Measurements from ENCODE around the gene PPM1H.

PPM1H gene

DNA sequence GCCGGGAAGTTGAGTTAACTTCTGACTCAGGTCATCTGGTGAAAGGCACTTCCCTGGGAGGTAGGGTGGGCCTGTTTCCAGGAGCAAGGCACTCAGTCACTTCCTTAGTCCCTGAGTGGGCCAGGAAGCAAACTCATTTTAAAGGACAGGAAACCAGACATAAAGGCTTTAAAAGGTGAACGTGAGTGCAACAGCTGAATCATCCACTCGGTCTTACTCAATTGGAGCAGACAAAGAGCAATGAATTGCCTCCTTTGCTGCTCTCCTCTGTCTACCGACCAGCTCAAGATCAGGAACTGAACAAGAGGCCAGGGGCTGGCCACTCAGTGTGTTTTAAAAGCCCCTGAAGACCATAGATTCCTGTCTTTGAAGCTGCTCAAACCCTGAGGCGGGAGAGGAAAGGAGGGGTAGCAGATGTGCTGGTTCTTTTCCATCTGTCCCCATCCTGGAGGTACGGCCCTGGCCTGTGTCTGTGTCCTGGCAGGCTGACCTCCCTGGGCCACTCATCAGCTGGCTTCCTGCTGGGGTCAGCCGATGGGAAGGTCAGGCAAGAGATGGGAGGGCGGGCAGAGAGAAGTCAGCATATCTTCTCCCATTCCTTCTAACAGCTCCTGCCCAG lies 148.9 kb downstream of the PPM1H start:
- H3K18ac ChIP-seq (ENCODE audit: low read length), result no peak overlapping the region
- H4K8ac ChIP-seq (ENCODE audit: low read depth, low read length), result no peak overlapping the region
- H2AK5ac ChIP-seq (ENCODE audit: low read length), result peak overlapping the region; percentile 71
- DNase-seq, result no peak
- peak overlapping the region; percentile 25 for H2BK5ac ChIP-seq (ENCODE audit: low read length)
- WGBS (ENCODE audit: extremely low coverage, insufficient coverage, low lambda C conversion rate), result no CpG with 5 or more reads among the region's 8 CpGs
- no peak overlapping the region for H2BK15ac ChIP-seq (replicated peaks; ENCODE audit: low read depth)
- no peak overlapping the region for H3K4me3 ChIP-seq (ENCODE audit: low read length)
- H4K5ac ChIP-seq (ENCODE audit: low read length), result peak overlapping the region; percentile 68
- H3K36me3 ChIP-seq (ENCODE audit: control insufficient read depth, insufficient read depth, low read length), result no peaks in the 10 kb centered on the region
- H3K79me1 ChIP-seq (ENCODE audit: low read length), result peaks cover 3% of the 10 kb centered on the region
- peak overlapping the region; percentile 17 for H3K9ac ChIP-seq (ENCODE audit: low read length)
- no peaks in the 10 kb centered on the region for H3K27me3 ChIP-seq (ENCODE audit: insufficient read depth, low read length, poor library complexity)
- no peaks in the 10 kb centered on the region for H3K79me2 ChIP-seq (ENCODE audit: control insufficient read depth, insufficient read depth, low read length)
- peak overlapping the region; percentile 69 for H3K56ac ChIP-seq (ENCODE audit: low read length)
- H3K4me2 ChIP-seq (ENCODE audit: low read length), result no peak overlapping the region
- H3K4me1 ChIP-seq (ENCODE audit: control insufficient read depth, low read depth, low read length), result peaks cover 8% of the 10 kb centered on the region
- H3K27ac ChIP-seq (ENCODE audit: low read depth, low read length), result peak overlapping the region; percentile 36
- no peak overlapping the region for H3K4ac ChIP-seq (ENCODE audit: low read depth, low read length)
- no peak overlapping the region for H3K23ac ChIP-seq (ENCODE audit: low read length)
- no peak overlapping the region for H2BK120ac ChIP-seq (ENCODE audit: low read depth, low read length)

DNA sequence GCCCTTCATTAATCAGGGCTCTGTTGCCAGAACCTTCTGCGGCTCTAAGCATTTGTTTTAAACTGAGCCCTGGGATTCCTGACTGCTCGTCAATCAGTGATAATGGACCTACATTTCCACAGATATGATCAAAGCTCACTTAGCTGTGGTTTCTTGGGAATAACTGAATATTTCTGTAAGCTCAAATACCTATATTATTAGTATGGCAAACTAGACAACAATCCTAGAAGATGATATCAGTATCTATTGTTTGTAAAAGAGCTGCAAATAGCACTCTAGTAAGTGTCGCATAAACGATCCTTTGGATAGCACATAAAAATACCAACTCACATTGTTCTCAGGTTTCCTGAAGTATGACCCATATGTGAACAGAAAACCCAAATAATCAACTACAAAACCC lies 150.4 kb downstream of the PPM1H start:
- Histone ChIP-seq H3K4me2 (ENCODE audit: low read length) (no peak overlapping the region), H2BK5ac (ENCODE audit: low read length) (no peak overlapping the region), H3K36me3 (ENCODE audit: control insufficient read depth, insufficient read depth, low read length) (no peaks in the 10 kb centered on the region), H3K27me3 (ENCODE audit: insufficient read depth, low read length, poor library complexity) (no peaks in the 10 kb centered on the region), H3K4me1 (ENCODE audit: control insufficient read depth, low read depth, low read length) (peaks cover 8% of the 10 kb centered on the region), H2AK5ac (ENCODE audit: low read length) (no peak overlapping the region), H3K4me3 (ENCODE audit: low read length) (no peak overlapping the region), H3K4ac (ENCODE audit: low read depth, low read length) (no peak overlapping the region), H3K18ac (ENCODE audit: low read length) (no peak overlapping the region), H4K8ac (ENCODE audit: low read depth, low read length) (no peak overlapping the region), H4K5ac (ENCODE audit: low read length) (no peak overlapping the region), H2BK15ac (replicated peaks; ENCODE audit: low read depth) (no peak overlapping the region), H3K27ac (ENCODE audit: low read depth, low read length) (no peak overlapping the region), H3K9ac (ENCODE audit: low read length) (no peak overlapping the region), H3K56ac (ENCODE audit: low read length) (no peak overlapping the region), H3K23ac (ENCODE audit: low read length) (no peak overlapping the region), H3K79me2 (ENCODE audit: control insufficient read depth, insufficient read depth, low read length) (no peaks in the 10 kb centered on the region), H2BK120ac (ENCODE audit: low read depth, low read length) (no peak overlapping the region), H3K79me1 (ENCODE audit: low read length) (no peaks in the 10 kb centered on the region)
- no CpG with 5 or more reads among the region's 4 CpGs for WGBS (ENCODE audit: extremely low coverage, insufficient coverage, low lambda C conversion rate)
- no peak for DNase-seq

DNA sequence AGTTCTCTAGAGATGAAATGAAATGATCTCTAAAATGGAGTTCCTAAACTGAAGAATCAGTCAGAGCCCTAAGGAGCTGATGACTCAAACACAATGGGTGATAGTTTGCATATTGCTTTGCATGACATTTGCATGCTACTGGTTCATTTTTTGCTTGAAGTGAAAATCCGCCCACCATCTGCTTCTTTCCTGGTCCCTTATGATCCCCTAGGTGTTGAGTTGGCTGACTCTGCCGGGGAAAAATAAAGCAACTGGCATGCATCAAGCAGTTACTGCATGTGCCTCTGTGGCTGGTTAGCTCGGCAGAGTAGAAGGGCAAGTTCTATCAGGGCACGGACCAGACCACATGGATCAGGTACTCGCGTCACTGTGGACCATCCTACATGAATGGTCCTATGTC lies 151.1 kb downstream of the PPM1H start:
- no peak for DNase-seq
- H4K5ac ChIP-seq (ENCODE audit: low read length), result no peak overlapping the region
- WGBS (ENCODE audit: extremely low coverage, insufficient coverage, low lambda C conversion rate), result no CpG with 5 or more reads among the region's 6 CpGs

DNA sequence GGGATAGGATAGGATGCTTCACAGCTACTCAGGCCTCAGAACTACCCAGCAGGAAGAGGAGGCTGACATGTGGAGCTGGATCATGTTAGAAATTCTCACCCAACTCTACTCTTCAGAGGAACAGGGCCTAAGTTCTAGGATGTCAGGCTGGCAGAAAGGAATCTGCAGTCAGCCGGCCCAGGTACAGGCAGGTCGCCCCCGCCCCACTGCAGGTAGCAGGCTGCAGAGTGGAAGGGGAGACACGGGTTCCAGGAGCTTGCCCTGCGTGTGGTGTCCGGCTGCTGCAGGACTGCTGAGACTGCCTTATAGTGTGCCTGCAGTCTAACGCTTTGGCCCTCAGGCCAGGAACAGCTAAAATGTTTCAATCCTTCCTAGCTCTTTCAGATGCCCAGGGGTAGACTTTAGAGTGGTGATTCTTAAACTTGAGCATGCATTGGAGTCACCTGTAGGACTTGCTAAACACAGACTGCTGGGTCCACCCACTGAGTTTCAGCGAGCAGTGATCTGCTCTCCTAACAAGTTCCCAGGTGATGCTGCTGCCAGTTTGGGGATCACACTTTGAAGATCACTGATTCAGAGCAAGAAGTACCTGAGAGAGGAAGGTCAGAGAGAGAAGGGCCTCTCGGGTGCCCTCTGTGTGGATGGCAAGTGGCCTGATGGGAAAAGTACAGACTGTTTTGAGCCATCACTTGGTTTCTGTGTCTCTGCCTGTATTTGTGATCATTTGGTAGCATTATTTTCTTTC lies 153.6 kb downstream of the PPM1H start:
- WGBS (ENCODE audit: extremely low coverage, insufficient coverage, low lambda C conversion rate), result no CpG with 5 or more reads among the region's 9 CpGs
- peaks cover 6% of the 10 kb centered on the region for H3K4me1 ChIP-seq (ENCODE audit: control insufficient read depth, low read depth, low read length)

More for the DNA sequence above, 151.1 kb downstream of the PPM1H start:
- Histone ChIP-seq H3K27me3 (ENCODE audit: insufficient read depth, low read length, poor library complexity) (no peaks in the 10 kb centered on the region), H3K79me2 (ENCODE audit: control insufficient read depth, insufficient read depth, low read length) (no peaks in the 10 kb centered on the region), H3K27ac (ENCODE audit: low read depth, low read length) (no peak overlapping the region), H3K79me1 (ENCODE audit: low read length) (no peaks in the 10 kb centered on the region), H3K4me2 (ENCODE audit: low read length) (no peak overlapping the region), H4K8ac (ENCODE audit: low read depth, low read length) (no peak overlapping the region), H3K4me3 (ENCODE audit: low read length) (no peak overlapping the region), H3K4me1 (ENCODE audit: control insufficient read depth, low read depth, low read length) (peaks cover 8% of the 10 kb centered on the region), H3K36me3 (ENCODE audit: control insufficient read depth, insufficient read depth, low read length) (no peaks in the 10 kb centered on the region), H2BK15ac (replicated peaks; ENCODE audit: low read depth) (no peak overlapping the region), H2BK5ac (ENCODE audit: low read length) (no peak overlapping the region), H3K56ac (ENCODE audit: low read length) (peak overlapping the region; percentile 45), H2BK120ac (ENCODE audit: low read depth, low read length) (no peak overlapping the region), H3K4ac (ENCODE audit: low read depth, low read length) (no peak overlapping the region), H2AK5ac (ENCODE audit: low read length) (peak overlapping the region; percentile 2), H3K18ac (ENCODE audit: low read length) (peak overlapping the region; percentile 5), H3K9ac (ENCODE audit: low read length) (no peak overlapping the region), H3K23ac (ENCODE audit: low read length) (no peak overlapping the region)

DNA sequence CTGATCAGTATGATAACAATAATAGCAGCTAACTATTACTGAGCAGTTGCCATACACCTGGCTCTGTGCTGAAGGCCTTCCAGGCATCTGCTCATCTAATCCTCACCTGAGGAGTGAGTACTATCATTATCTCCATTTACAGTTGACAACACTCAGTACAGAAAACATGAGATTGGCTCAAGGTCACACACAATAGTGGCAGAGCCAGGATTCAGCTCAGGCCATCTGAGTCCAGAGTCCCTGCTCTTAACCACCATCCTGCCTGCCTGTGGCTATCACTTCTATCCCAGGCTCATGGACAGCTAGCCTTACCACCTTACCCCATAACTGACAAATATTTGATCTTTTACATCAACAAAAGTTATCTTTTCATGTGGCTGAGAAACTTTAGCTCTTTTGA lies 155.5 kb downstream of the PPM1H start:
- Histone ChIP-seq H4K8ac (ENCODE audit: low read depth, low read length) (no peak overlapping the region), H3K4ac (ENCODE audit: low read depth, low read length) (no peak overlapping the region), H3K79me2 (ENCODE audit: control insufficient read depth, insufficient read depth, low read length) (no peaks in the 10 kb centered on the region), H3K4me3 (ENCODE audit: low read length) (no peak overlapping the region), H3K23ac (ENCODE audit: low read length) (no peak overlapping the region), H2BK15ac (replicated peaks; ENCODE audit: low read depth) (no peak overlapping the region), H3K4me1 (ENCODE audit: control insufficient read depth, low read depth, low read length) (peaks cover 3% of the 10 kb centered on the region), H2AK5ac (ENCODE audit: low read length) (no peak overlapping the region), H3K79me1 (ENCODE audit: low read length) (no peaks in the 10 kb centered on the region), H3K18ac (ENCODE audit: low read length) (no peak overlapping the region), H2BK5ac (ENCODE audit: low read length) (no peak overlapping the region), H3K27ac (ENCODE audit: low read depth, low read length) (no peak overlapping the region), H2BK120ac (ENCODE audit: low read depth, low read length) (no peak overlapping the region), H3K56ac (ENCODE audit: low read length) (no peak overlapping the region), H3K36me3 (ENCODE audit: control insufficient read depth, insufficient read depth, low read length) (no peaks in the 10 kb centered on the region), H4K5ac (ENCODE audit: low read length) (no peak overlapping the region), H3K4me2 (ENCODE audit: low read length) (no peak overlapping the region), H3K9ac (ENCODE audit: low read length) (no peak overlapping the region), H3K27me3 (ENCODE audit: insufficient read depth, low read length, poor library complexity) (no peaks in the 10 kb centered on the region)
- DNase-seq, result no peak

More for the DNA sequence above, 153.6 kb downstream of the PPM1H start:
- H2AK5ac ChIP-seq (ENCODE audit: low read length), result no peak overlapping the region
- H3K9ac ChIP-seq (ENCODE audit: low read length), result no peak overlapping the region
- DNase-seq, result no peak
- no peak overlapping the region for H3K4me2 ChIP-seq (ENCODE audit: low read length)
- no peak overlapping the region for H3K27ac ChIP-seq (ENCODE audit: low read depth, low read length)
- H3K36me3 ChIP-seq (ENCODE audit: control insufficient read depth, insufficient read depth, low read length), result no peaks in the 10 kb centered on the region
- no peak overlapping the region for H3K4me3 ChIP-seq (ENCODE audit: low read length)
- no peak overlapping the region for H3K18ac ChIP-seq (ENCODE audit: low read length)
- H4K5ac ChIP-seq (ENCODE audit: low read length), result no peak overlapping the region
- no peak overlapping the region for H2BK120ac ChIP-seq (ENCODE audit: low read depth, low read length)
- no peak overlapping the region for H3K23ac ChIP-seq (ENCODE audit: low read length)
- H3K27me3 ChIP-seq (ENCODE audit: insufficient read depth, low read length, poor library complexity), result no peaks in the 10 kb centered on the region
- H2BK5ac ChIP-seq (ENCODE audit: low read length), result no peak overlapping the region
- no peak overlapping the region for H4K8ac ChIP-seq (ENCODE audit: low read depth, low read length)
- no peaks in the 10 kb centered on the region for H3K79me1 ChIP-seq (ENCODE audit: low read length)
- no peak overlapping the region for H3K4ac ChIP-seq (ENCODE audit: low read depth, low read length)
- no peak overlapping the region for H2BK15ac ChIP-seq (replicated peaks; ENCODE audit: low read depth)
- H3K79me2 ChIP-seq (ENCODE audit: control insufficient read depth, insufficient read depth, low read length), result no peaks in the 10 kb centered on the region
- H3K56ac ChIP-seq (ENCODE audit: low read length), result no peak overlapping the region
